HG03558 (cell line): ENCODE measurements around the gene CD302.
"Not testable (repeated sequence)": the region's sequence is repeated elsewhere in the genome, so short reads cannot be mapped to it uniquely, and the experiment has no call there.

ENCODE experiments used
- ATAC-seq: cut with Tn5 transposase; IDR thresholded peaks from one replicate; pipeline ENCODE4 v1.9.1; 2021; ENCODE audit warnings: moderate number of reproducible peaks; ENCODE audit not compliant: unreplicated experiment; ENCODE audit errors: extremely low read depth

CD302 gene, protein sequence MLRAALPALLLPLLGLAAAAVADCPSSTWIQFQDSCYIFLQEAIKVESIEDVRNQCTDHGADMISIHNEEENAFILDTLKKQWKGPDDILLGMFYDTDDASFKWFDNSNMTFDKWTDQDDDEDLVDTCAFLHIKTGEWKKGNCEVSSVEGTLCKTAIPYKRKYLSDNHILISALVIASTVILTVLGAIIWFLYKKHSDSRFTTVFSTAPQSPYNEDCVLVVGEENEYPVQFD

DNA sequence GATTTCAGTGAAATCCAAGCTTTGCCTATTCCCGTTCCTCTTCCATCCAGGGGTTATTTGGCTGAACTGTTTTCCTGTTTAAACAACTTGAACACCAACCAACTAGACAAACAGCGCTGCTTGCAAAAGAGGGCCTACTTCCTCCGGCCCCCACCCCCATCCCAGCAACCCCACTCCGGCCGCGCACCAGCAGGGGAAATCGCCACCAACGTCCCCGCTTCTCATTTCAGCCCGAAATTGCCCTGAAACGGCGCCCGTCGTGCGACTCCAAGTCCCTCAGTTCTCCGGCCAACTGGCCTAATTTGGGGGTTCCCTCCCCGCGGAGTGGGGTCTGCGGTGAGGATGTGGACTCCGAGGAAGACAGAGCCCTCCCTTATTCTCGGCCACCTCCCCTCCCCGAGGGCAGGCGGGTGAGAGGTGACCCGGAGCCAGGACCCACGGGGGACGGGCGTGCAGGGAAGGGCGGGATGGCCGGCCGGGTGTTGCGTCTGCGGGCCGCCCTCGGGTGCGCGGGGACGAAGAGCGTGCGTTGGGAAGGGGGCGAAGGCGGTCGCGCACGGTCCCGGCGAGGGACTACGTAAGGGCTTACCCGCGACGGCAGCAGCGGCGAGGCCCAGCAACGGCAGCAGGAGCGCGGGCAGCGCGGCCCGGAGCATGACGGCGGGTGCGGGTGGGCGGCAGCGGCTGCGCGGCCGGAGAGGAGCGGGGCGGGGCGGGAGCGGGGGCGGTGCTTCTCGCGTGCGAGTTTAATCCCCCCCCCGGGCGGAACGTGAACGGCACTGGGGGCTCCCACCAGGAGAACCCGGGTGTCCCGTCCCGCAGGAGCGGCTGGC, at the start of gene CD302:
Gene CD302, minus strand, starts transcription at position 666 of the 833 bp plus-strand sequence. Its CDS starts 10 bp downstream, at position 656.
- no peak for ATAC-seq

DNA sequence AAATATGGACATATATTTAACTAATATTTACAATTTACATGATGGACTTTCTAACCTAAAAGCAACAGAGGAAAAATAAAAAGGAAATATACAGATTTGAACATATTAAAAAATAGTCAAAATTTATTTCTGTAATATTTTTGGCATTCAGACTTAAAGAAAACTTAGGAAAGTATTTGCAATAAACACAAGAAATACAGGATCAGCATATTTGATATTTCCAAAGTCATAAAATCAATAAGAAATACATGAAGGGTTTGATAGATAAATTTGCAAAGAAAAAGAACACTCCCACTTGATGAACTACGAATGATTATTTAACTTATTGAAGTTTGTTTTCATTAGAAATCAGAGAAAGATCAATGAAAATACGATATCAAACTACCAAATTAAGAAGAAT, 48.6 kb upstream of the CD302 start:
- ATAC-seq: no peak

DNA sequence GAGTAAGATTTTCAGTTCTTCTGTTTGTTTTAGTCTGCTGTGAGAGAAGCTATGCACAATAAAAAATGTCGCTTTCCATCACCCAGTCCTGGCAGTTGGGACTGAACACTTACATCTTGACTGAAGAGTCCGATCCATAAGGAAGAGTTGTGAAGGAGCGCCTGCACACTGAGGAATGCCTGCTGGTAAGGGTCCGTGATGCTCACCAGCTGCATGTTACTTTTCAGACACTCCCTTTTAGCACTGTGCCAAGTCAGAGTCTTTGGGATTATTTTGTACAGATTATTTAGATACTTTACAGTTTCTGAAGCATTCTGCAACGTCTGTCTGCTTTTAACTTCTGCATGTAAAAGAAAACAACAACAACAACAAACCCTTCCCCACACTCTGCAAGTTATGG, 42.6 kb upstream of the CD302 start:
- ATAC-seq: no peak

DNA sequence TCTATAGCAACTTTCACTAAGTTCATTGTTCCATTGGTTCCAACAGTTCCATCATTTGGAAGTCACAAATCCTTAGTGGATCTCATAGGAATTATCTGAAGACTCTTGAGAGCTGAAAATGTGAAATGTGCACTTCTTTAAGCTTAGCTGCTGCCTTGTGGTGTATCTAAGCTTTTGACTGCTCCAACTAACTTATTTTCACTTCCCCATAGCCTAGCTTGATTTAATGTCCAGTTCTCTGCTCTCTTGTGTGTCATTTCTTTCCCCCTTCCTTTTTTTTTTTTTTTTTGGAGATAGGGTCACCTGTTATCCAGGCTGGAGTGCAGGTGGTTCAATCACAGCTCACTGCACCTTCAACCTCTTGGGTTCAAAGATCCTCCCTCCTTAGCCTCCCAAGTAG, 34.9 kb upstream of the CD302 start:
- no peak for ATAC-seq

DNA sequence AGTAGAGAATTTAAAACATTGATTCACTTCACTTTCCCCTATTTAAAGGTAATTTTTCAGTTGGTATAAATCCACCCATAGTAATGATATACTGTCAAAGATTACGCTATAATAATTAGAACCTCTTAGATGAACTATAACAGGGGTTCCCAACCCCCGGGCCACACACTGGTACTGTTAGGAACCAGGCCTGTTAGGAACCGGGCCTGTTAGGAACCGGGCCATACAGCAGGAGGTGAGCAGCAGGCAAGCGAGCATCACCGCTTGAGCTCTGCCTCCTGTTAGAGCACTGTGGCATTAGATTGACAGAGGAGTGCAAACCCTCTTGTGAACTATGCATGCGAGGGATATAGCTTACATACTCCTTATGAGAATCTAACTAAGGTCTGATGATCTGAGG, 34.0 kb upstream of the CD302 start:
- ATAC-seq: no peak

DNA sequence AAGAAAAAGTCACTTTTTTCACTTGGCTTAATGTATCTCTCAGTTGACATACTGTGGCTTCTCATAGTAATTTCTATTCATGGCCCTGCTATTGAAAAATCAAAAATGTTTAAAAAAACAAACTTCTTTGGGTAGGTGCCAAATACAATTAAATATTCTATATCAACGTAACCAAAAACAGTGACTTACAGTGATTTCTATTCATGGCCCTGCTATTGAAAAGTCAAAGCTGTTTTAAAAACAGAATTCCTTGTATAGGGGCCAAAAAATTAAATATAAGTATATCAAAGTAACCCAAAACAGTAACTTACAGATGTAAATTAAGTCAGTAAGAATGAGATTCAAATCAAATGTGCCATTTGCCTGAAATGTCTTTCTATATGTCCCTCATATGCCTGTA, 31.4 kb upstream of the CD302 start:
- ATAC-seq: no peak

DNA sequence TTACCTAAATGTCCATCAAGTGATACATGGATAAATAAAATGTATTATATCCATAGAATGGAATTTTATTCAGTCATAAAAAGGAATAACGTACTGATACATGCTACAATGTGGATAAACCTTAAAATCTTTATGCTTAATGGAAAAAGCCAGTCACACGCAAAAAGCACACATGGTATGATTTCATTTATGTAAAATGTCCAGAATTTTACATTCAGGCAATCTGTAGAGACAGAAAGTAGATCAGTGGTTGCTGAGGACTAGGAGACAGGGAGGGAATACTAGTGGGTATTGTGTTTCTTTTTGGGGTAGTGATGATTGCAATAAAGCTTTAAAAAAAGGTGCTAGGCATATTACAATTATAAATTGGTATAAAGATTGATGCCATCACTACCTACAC, 30.7 kb upstream of the CD302 start:
- ATAC-seq: no peak

DNA sequence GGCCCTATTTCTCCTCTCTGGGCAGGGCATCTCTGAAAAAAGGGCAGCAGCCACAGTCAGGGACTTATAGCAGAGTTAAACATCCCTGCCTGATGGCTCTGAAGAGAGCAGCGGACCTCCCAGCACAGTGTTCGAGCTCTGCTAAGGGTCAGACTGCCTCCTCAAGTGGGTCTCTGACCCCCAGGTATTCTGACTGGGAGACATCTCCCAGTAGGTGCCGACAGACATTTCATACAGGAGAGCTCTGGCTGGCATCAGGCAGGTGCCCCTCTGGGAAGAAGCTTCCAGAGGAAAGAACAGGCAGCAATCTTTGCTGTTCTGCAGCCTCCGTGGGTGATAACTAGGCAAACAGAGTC, 24.4 kb upstream of the CD302 start:
- not testable (repeated sequence) for ATAC-seq

DNA sequence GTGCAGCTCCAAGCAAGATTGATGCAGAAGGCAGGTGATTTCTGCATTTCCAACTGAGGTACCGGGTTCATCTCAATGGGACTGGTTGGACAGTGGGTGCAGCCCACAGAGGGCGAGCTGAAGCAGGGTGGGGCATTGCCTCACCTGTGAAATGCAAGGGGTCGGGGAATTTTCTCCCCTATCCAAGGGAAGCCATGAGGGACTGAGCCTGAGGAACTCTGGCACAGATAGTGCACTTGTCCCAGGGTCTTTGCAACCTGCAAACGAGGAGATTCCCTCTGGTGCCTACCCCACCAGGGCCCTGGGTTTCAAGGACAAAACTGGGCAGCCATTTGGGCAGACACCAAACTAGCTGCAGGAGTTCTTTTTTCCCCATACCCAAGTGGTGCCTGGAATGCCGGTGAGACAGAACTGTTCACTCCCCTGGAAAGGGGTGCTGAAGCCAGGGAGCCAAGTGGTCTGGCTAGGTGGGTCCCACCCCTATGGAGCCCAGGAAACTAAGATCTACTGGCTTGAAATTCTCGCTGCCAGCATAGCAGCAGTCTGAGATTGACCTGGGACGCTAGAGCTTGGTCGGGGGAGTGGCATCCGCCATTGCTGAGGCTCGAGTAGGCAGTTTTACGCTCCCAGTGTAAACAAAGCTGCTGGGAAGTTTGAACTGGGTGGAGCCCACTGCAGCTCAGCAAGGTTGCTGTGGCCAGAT, 23.9 kb upstream of the CD302 start:
- not testable (repeated sequence) for ATAC-seq

DNA sequence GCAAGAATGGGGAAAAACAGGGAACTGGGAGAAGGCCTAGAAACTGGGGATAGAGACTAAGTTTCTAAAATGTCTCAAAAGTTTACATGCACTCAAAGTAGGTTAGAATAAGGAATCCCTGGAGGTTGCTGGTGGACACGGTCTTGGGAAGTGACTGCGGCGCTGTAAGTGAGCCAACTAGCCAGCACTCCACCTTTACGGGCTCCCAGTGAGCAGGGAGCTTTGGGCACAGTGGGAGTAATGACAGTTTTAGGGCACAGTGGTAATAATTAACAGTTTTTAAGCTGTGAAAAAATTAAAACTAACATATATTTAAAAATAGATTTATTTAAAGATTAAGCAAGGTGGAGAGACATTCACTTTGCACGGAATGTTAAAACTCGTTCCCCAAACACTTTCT, 20.9 kb upstream of the CD302 start:
- ATAC-seq: no peak

DNA sequence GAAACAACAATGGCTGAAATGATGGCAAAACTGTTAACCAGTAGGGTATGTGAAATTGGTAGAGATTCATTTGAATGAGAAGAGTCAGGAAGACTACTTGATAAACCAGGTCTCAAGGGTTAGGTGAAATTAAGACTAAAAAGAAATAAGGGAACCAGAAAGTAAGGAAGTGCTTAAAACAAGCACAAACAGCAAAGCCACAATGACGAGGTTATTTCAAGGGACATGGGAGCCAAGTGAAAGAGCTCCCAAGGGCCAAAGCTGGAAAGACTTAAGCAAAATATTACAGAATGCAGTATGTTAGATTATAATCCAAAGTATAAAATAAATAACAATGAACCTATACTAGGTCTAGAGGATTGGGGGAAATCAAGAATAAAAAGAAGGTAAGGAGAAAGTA, 19.3 kb upstream of the CD302 start:
- ATAC-seq: no peak

DNA sequence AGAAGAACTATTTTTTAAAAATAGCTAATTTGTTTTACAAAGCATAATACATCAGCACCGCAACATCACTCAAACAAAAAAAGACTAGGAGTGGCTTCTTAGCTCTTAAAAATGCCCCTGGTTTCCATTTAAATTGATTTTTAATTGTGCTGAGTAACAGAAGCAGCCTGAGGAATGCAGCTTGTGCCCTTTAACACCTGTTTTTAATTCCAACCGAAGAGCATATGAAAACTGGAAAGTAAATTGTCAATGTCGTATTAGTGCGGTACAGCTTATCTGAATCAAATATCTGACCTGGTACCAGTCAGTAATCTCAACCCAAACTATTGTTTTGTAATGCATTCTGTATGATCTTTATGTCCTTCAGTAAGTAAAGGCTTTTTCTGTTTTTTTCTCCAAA, 13.2 kb upstream of the CD302 start:
- no peak for ATAC-seq

DNA sequence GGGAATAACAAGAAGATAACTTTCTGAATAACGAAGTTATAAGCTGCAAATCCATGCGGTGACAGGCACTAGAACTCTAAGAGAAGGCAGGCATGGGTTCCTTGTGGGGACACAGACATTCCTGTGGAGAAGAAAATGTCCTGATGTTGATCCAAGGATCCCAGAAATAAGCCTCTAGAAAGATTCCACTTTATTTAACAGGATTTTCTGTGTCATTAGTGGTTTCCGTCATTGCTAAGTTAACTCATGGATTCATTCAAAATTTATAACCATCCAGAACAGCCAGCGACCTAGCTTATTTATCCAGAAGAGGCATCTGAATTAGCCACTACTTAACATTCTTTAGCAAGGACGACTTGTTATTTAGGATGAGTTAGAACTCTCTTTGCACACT, 10.0 kb upstream of the CD302 start:
- ATAC-seq: no peak

DNA sequence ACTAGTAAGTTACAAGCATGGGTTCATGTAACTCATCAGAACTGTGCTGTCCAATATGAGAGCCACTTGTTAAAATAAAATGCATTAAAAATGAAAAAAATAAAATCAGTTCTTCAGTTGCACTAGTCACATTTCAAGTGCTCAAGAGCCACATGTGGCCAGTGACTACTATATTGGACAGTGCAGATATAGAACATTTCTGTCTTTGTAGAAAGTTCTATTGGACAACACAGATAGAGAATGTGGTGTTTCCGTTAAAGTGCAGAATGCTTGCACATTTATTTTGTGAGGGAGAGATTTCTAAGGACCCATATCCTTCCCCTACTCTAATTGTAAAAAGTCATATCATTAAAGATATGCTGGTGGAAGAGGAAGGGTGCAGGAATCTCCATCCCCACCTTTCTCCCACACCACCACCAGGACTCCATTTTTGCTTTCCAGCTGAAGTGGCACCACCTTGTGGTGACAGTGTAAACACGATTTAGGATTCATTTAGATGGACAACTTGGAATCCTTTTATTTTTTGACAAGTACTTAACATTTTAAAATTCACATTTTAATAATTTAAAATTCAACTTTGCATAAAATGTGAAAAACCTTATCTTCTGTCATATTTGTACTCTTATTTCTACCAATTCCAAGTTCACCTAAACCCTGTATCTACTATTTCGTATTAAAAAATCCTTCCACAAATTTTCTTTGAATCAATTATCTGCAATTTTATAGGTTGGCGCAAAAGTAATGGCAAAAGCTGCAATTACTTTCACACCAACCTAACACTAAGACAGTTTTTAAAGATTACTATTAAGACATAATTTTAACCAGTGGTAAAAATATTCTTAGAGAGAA, 9.4 kb upstream of the CD302 start:
- ATAC-seq: no peak

DNA sequence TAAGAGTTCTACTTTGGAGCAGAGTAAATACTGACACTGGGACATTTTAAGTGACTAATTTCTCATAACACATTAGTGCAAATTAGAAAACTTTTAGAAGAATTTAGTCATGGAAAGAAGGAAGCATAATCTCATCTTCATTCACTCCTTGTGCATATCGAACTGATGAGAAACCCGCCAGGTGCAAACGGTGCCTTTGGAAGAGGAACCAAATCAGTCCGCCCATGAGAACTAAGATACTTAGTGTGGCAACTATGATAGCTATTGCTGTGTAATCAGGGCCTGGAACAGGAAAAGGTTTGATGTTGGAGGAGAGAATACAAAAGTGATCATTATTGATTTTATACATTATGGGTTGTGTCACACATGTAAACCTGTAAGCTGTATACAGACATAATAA, 6.9 kb upstream of the CD302 start:
- no peak for ATAC-seq

DNA sequence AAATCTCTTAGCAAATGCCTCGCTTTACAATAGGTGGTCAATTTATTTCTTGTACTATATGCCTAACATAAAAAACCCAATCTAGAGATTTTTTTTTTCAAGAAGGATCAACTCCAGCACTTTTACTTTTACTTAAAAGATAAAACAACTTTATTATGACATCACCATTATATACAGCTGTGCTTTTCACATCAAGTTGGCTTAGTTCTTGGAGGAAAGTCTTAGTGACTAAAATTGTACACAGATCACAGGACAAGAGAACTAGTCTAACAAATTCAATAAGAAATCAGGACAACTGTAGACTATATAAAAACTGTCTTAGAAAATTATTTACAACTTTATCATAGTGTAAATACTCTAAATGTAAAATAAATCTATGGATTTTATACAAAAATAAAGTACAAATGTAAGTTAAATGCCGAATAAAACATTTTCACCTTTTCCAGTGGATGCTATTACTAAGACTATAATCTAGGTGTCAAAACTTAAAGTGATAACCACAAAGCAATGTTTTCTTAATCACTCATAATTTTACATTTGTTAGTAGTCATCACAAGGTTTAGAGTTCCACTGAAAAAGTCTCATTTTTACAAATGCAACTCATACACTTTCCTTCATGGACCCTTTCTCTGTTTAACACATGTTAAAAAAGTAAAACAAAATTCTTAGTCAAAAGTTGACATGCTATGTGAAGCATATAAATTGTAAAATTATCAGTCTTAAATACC, 5.4 kb upstream of the CD302 start:
- no peak for ATAC-seq

DNA sequence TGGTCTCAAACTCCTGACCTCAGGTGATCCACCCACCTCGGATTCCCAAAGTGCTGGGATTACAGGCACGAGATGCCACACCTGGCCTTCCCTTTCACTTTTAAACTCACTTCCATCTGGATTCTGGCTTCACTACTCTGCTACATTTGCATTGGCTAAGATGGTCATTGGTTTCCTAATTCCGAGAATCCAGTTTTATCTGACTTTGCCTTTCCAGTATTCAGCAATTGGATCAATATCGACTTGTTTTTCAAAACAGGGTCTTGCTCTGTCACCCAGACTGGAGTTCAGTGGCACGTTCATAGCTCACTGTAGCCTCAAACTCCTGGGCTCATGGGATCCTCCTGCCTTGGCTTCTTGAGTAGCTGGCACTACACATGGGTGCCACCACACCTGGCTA, 4.7 kb upstream of the CD302 start:
- no peak for ATAC-seq

DNA sequence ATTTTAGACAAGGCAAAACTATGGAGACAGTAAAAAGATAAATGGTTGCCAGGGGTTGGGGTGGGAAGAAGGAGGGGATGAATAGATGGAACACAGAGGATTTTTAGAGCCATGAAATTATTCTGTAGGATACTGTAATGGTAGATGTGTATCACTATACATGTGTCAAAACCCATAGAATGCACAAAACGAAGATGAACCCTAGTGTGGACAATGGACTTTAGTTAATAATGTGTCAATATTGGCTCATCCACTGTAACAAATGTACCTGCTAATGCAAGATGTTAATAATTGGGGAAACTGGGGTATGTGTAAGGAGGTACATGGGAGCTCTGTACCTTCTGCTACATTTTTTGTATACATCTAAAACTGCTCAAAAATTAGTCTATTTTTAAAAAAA, 1.8 kb upstream of the CD302 start:
- ATAC-seq: no peak

DNA sequence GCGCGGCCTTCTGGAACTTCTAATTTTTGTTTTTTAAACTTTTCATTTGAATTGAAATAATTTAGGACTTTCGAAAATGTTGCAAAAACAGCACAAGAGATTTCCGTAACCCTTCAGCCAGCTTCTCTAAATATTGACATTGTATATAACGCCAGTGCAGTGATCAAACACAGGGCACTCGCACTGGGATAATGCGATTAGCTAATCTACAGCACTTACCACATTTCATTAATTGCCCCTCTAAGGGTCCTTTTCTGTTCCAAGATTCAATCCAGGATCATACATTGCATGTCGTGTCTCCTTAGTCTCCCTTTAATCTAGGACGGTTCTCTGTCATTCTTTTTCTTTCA, 343 bp upstream of the CD302 start:
- no peak for ATAC-seq

DNA sequence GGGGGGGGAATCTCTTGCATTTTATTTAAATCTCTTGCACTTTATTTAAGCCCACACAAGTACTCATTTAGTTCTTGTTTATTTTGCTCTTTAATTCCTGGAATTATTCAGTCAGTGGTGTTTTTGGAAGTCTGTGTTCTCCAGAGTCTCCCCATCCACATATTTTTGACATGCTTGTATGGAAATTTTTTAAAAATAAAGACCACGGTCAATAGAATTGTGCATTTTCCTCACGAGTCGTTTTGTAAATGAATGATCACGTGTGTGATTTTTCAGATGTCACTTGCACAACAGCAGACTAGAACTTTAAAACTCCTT, 824 bp downstream of the CD302 start:
- ATAC-seq: no peak
